ENCODE results near the gene C19orf33.

DNA sequence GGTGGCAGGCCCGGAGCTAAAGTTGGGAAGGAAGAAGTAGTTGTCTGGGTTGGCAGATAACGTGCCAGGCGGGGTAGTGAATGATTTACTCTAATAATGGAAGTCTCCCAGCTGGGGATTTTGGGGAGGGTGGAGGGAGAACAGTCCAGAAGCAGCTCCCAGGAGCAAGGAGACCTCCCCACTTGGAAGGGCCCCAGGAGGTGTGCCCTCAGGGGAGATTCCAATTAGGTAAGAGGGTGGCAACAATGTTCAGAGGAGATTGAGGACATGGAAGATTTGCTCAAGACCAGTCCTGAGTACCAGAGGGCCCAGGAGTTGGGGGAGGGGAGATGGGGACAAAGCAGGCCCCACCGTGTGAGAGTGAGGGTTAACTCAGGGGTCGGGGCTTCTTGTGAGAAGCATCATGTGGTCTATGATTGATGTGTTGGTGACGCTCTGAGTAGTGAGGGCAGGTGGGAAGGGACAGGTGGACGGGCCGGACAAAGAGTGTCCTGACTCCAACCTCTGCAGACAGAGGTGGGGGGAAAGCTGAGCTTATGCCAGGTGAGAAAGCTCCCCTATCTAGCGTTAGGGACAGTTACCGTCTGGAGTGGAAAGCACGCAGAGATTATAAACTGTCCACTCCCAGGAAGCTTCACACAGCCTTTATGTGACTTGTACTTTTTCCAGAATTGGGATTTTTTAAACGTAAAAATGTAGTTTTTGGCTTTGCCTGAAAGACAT lies 36.1 kb upstream of the C19orf33 start:
- TF ChIP-seq, protein P1, sequence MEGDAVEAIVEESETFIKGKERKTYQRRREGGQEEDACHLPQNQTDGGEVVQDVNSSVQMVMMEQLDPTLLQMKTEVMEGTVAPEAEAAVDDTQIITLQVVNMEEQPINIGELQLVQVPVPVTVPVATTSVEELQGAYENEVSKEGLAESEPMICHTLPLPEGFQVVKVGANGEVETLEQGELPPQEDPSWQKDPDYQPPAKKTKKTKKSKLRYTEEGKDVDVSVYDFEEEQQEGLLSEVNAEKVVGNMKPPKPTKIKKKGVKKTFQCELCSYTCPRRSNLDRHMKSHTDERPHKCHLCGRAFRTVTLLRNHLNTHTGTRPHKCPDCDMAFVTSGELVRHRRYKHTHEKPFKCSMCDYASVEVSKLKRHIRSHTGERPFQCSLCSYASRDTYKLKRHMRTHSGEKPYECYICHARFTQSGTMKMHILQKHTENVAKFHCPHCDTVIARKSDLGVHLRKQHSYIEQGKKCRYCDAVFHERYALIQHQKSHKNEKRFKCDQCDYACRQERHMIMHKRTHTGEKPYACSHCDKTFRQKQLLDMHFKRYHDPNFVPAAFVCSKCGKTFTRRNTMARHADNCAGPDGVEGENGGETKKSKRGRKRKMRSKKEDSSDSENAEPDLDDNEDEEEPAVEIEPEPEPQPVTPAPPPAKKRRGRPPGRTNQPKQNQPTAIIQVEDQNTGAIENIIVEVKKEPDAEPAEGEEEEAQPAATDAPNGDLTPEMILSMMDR (IDR thresholded peaks at IDR 0.05), result no peak
- TF ChIP-seq POLR2A (IDR thresholded peaks at IDR 0.05), result no peak

Measured in thyroid gland (tissue), 4 donors.